Fibroblast of lung (primary cell): ENCODE results near the gene MAPK4. TPM values are rescaled to one million over a fixed set of nuclear protein-coding genes. Genes with fewer than 3 reads are reported as not detected.

Experiments used
- DNase-seq, 2 donors: peaks; one replicate each; pipeline versions ENCODE4 v3.0.0 to v3.0.0-alpha.2; 2010; ENCODE audit warnings: low read depth in 2 of 2
- H2AFZ ChIP-seq: 2 replicates; pipeline ENCODE4 v1.5.1; 2012; ENCODE audit warnings: low read length, control low read depth, inconsistent platforms
- H3K27ac ChIP-seq: 2 replicates; pipeline ENCODE4 v1.5.1; 2011; ENCODE audit warnings: low read length, control low read depth; ENCODE audit not compliant: insufficient read depth
- H3K27me3 ChIP-seq: 2 replicates; pipeline ENCODE4 v1.5.1; 2011; ENCODE audit warnings: mild to moderate bottlenecking, low read length; ENCODE audit not compliant: control insufficient read depth, insufficient read depth
- H3K36me3 ChIP-seq: 2 replicates; pipeline ENCODE4 v1.5.1; 2011; ENCODE audit warnings: low read length; ENCODE audit not compliant: control insufficient read depth, insufficient read depth
- H3K4me1 ChIP-seq: 2 replicates; pipeline ENCODE4 v1.5.1; 2011; ENCODE audit warnings: low read length; ENCODE audit not compliant: control insufficient read depth, insufficient read depth; ENCODE audit errors: extremely low read depth
- H3K4me2 ChIP-seq: 2 replicates; pipeline ENCODE4 v1.5.1; 2011; ENCODE audit warnings: low read length, control low read depth; ENCODE audit not compliant: insufficient read depth; ENCODE audit errors: extremely low read depth
- H3K4me3 ChIP-seq, 4 experiments: fragments of 200-600 bp in 1 of 4; sonication (generic) in 1 of 4; replicated peaks in 1 of 4; 2 replicates each; pipeline ENCODE4 v1.5.1; 2011 to 2016; ENCODE audit warnings: low read length in 4 of 4, low read depth in 3 of 4, mild to moderate bottlenecking in 3 of 4, control low read depth in 2 of 4, inconsistent platforms in 1 of 4, mixed read lengths in 1 of 4; ENCODE audit not compliant: insufficient read depth in 1 of 4; ENCODE audit errors: control extremely low read depth in 1 of 4
- H3K79me2 ChIP-seq: 2 replicates; pipeline ENCODE4 v1.5.1; 2012; ENCODE audit warnings: mild to moderate bottlenecking, low read length, inconsistent platforms; ENCODE audit not compliant: control insufficient read depth, insufficient read depth
- H3K9ac ChIP-seq: 2 replicates; pipeline ENCODE4 v1.5.1; 2011; ENCODE audit warnings: mild to moderate bottlenecking, low read length, control low read depth; ENCODE audit not compliant: insufficient read depth
- H3K9me3 ChIP-seq: 2 replicates; pipeline ENCODE4 v1.5.1; 2012; ENCODE audit warnings: low read depth, low read length; ENCODE audit not compliant: control insufficient read depth, insufficient read depth
- H4K20me1 ChIP-seq: 2 replicates; pipeline ENCODE4 v1.5.1; 2011; ENCODE audit warnings: low read length; ENCODE audit not compliant: control insufficient read depth, insufficient read depth; ENCODE audit errors: extremely low read depth
- CTCF ChIP-seq, 2 donors: IDR thresholded peaks in 1 of 2; conservative IDR thresholded peaks in 1 of 2; 1 replicate in 1 of 2; 2 replicates in 1 of 2; pipeline ENCODE4 v1.5.1; 2011 to 2012; ENCODE audit warnings: low read length in 2 of 2, control low read depth in 1 of 2, inconsistent platforms in 1 of 2, low read depth in 1 of 2, mild to moderate bottlenecking in 1 of 2
- EZH2 ChIP-seq: IDR thresholded peaks from 2 replicates; pipeline ENCODE4 v1.5.1; 2012; ENCODE audit warnings: low read length, control low read depth, mild to moderate bottlenecking; ENCODE audit errors: missing control alignments
- polyA plus RNA-seq, 2 donors: library from polyadenylated mRNA; depleted of rRNA in 1 of 2; stranded (reverse) in 1 of 2; unstranded in 1 of 2; fragments of >200 nt; gene quantifications; 2 replicates each; pipeline ENCODE4 v1.2.1, GENCODE V29; 2011 to 2012; ENCODE audit warnings: missing spikeins in 1 of 2
- total RNA-seq: library from RNA; depleted of rRNA; stranded (reverse); fragments of >200 nt; gene quantifications from 2 replicates; pipeline ENCODE4 v1.2.1, GENCODE V29; 2014

MAPK4 gene
- total and polyA plus RNA-seq, 2 donors (not counting 1 experiment from before 2014, with no cell fraction given): not detected

DNA sequence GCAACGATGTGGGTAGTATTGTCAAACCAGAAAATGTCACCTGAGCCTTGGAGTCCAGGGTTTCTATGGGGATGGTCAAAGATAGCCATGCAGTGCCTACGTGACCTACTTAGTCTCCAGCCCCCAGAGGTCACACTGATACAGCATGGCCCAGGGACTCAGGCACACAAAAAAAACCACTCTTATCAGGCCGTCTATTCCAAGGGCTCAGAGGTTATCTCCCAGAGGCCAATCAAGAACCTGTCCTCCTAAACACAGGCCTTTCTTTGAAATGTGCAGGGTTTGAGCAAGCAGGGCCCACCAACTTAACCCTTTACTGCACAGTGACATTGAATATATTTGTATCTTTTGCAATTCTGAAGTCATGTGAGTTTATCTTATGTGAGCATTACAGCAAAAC is 177.2 kb downstream of the MAPK4 start:
- Histone ChIP-seq H3K4me1 (no peaks in the 10 kb centered on the region), H3K9me3 (no peaks in the 10 kb centered on the region), H3K36me3 (no peaks in the 10 kb centered on the region), H3K27ac (no peak overlapping the region), H3K4me3 (no peak overlapping the region), H2AFZ (no peak overlapping the region), H3K79me2 (no peaks in the 10 kb centered on the region), H3K9ac (no peak overlapping the region), H3K27me3 (no peaks in the 10 kb centered on the region), H3K4me2 (no peak overlapping the region), H4K20me1 (no peaks in the 10 kb centered on the region)
- no peak for DNase-seq
- TF ChIP-seq EZH2 (no peak), CTCF (conservative IDR thresholded peaks at IDR 0.05 in 1 of 2, IDR thresholded peaks at IDR 0.05 in 1 of 2; ENCODE audit: low read depth in 1 of 2, low read length in 2 of 2) (no peak)

- Histone ChIP-seq H3K4me1 (no peaks in the 10 kb centered on the region), H2AFZ (no peak overlapping the region), H3K27me3 (no peaks in the 10 kb centered on the region), H3K79me2 (no peaks in the 10 kb centered on the region), H3K36me3 (no peaks in the 10 kb centered on the region), H3K27ac (no peak overlapping the region), H3K9me3 (no peaks in the 10 kb centered on the region), H3K4me2 (no peak overlapping the region), H3K4me3 (no peak overlapping the region), H4K20me1 (no peaks in the 10 kb centered on the region), H3K9ac (no peak overlapping the region)
- no peak for TF ChIP-seq EZH2
- TF ChIP-seq CTCF (conservative IDR thresholded peaks at IDR 0.05 in 1 of 2, IDR thresholded peaks at IDR 0.05 in 1 of 2; ENCODE audit: low read depth in 1 of 2, low read length in 2 of 2): no peak
- DNase-seq: no peak
Observed at GRCh38 chr18:50738098-50738757, 178.3 kb downstream of the MAPK4 start.

DNA sequence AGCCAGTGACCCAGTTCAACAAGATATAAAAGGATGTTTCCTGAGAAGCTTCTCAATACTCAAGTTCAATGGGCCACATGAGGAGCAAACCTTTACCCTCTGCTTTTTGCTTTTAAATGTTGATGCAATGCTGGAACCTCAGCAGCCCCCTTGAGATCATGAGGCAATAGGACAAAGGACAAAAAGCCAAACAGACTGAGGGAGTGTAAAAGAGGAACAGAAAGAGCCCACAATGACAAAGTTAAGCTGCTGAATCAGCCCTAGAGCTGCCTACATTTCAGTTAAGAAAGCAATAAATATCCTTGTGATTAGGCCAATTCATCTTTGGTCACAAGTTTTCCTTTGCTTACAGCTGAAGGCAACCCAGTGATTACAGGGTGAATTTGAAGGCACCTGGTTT is 183.1 kb downstream of the MAPK4 start:
- H3K27ac ChIP-seq: no peak overlapping the region

More for the DNA sequence above, 183.1 kb downstream of the MAPK4 start:
- no peaks in the 10 kb centered on the region for H4K20me1 ChIP-seq
- H3K36me3 ChIP-seq: no peaks in the 10 kb centered on the region
- TF ChIP-seq CTCF (conservative IDR thresholded peaks at IDR 0.05 in 1 of 2, IDR thresholded peaks at IDR 0.05 in 1 of 2; ENCODE audit: low read depth in 1 of 2, low read length in 2 of 2): no peak
- TF ChIP-seq EZH2: no peak
- H3K4me3 ChIP-seq: no peak overlapping the region
- no peak overlapping the region for H3K4me2 ChIP-seq
- DNase-seq: no peak
- no peaks in the 10 kb centered on the region for H3K4me1 ChIP-seq
- no peaks in the 10 kb centered on the region for H3K9me3 ChIP-seq
- no peak overlapping the region for H3K9ac ChIP-seq
- H3K79me2 ChIP-seq: no peaks in the 10 kb centered on the region
- no peaks in the 10 kb centered on the region for H3K27me3 ChIP-seq
- no peak overlapping the region for H2AFZ ChIP-seq
